Activated CD4-positive, alpha-beta memory T cell treated with anti-CD3 and anti-CD28 coated beads for 36 hours (primary cell): ENCODE results near the gene TULP1. TPM values are rescaled to one million over a fixed set of nuclear protein-coding genes. Genes with fewer than 3 reads are reported as not detected.

ENCODE experiments used
- CTCF ChIA-PET: fragments of 350-600 bp; sonication (Branson Sonifier 250); formaldehyde crosslinking; loops from one replicate; lab custom pipeline; 2021; ENCODE audit warnings: antibody characterized with exemption, inconsistent platforms; lab: Charles Lee
- POLR2A ChIA-PET: fragments of 350-600 bp; sonication (Branson Sonifier 250); formaldehyde crosslinking; loops from one replicate; lab custom pipeline; 2021; ENCODE audit warnings: antibody characterized with exemption; lab: Charles Lee
- DNase-seq: peaks from one replicate; pipeline ENCODE4 v3.0.0-alpha.2; 2020
- H3K27ac Mint-ChIP-seq: one replicate; pipeline ENCODE4 v1.8.0; 2021; ENCODE audit warnings: mixed read lengths
- H3K27me3 Mint-ChIP-seq: one replicate; pipeline ENCODE4 v1.8.0; 2021; ENCODE audit warnings: mixed read lengths
- H3K36me3 Mint-ChIP-seq: one replicate; pipeline ENCODE4 v1.8.0; 2021; ENCODE audit warnings: mixed read lengths
- H3K4me1 Mint-ChIP-seq: one replicate; pipeline ENCODE4 v1.8.0; 2021; ENCODE audit warnings: low read depth, mixed read lengths
- H3K4me3 Mint-ChIP-seq: one replicate; pipeline ENCODE4 v1.8.0; 2021; ENCODE audit warnings: mild to moderate bottlenecking, mixed read lengths
- H3K9me3 Mint-ChIP-seq: one replicate; pipeline ENCODE4 v1.8.0; 2021; ENCODE audit warnings: mixed read lengths
- intact Hi-C: fragments of 100-400 bp; cut with micrococcal nuclease; formaldehyde crosslinking; loops from one replicate; pipeline ENCODE4 v1.15.1; 2023
- total RNA-seq, 2 experiments: library from RNA; stranded (reverse); gene quantifications; one replicate each; pipeline ENCODE4 v1.2.3, GENCODE V29; 2021

TULP1 gene
- total RNA-seq, 2 experiments from 2014 or later, result not detected

DNA sequence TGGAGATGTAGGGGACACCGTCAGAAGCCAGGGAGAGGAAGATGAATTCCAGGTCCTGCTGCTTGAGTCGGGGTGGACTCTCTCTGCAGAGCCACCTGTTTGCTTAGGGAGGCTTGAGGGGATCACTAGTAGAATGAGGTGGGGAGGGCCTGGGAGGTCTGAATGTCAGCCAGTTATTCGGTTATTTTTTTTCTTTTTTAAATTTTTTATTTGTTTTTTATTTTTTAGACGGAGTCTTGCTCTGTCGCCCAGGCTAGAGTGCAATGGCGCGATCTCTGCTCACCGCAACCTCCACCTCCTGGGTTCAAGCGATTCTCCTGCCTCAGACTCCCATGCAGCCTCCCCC, 24.2 kb downstream of the TULP1 start:
- Mint-ChIP-seq H3K27ac (no peak overlapping the region), H3K4me3 (no peak overlapping the region), H3K9me3 (no peaks in the 10 kb centered on the region), H3K4me1 (peaks cover 5% of the 10 kb centered on the region), H3K36me3 (no peaks in the 10 kb centered on the region), H3K27me3 (no peaks in the 10 kb centered on the region)
- no peak for DNase-seq
- intact Hi-C loops, result no loop called here
- POLR2A ChIA-PET, result interaction anchor here (0.6 kb wide), 1 partner anchor 16 kb away, joined by 3 read pairs; no protein-coding TSS in a partner anchor
- CTCF ChIA-PET, result interaction anchor here (1.0 kb wide), 1 partner anchor 35 kb away, joined by 3 read pairs; no protein-coding TSS in a partner anchor

DNA sequence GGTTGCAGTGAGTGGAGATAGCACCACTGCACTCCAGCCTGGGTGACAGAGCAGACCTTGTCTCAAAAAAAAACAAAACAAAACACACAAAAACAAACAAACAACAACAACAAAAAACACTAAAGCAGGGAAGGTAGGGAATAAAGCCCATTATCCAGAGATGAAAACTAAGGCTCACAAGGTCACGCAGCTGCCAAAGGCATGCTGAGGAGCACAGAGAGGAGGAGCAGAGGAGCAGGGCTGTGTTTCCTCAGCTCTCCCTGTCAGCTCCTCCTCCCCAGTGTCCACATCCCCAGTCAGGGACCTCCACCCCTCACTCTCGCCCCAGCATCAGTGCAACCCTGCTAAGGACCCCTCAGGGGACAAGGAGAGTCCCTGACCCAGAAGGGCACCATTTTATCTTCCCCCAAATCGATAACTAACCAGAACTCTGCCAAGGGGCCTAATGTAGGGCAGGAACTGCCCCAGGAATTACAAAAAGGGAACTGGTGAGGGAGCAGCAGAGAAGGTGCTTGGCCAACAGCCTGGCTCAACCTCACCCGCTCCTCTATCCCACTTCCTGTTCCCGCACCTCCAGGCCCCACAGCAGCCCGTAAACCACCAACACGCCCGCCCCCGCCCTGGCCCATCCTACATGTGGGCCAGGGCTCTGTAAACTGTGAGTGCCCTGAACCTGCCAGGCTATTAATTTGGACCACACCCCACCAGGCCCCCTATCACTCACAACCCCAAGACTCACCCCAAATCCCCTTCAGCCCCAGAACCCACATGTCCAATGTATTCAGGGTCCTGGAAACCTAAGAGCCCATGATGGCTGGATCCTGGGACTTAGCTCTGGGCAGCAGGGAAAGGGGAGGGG, 24.8 kb downstream of the TULP1 start:
- CTCF ChIA-PET, result interaction anchor here (1.0 kb wide), 1 partner anchor 8 kb away, joined by 3 read pairs; no protein-coding TSS in a partner anchor
- POLR2A ChIA-PET, result interaction anchor here (0.6 kb wide), 1 partner anchor 15 kb away, joined by 3 read pairs; no protein-coding TSS in a partner anchor

DNA sequence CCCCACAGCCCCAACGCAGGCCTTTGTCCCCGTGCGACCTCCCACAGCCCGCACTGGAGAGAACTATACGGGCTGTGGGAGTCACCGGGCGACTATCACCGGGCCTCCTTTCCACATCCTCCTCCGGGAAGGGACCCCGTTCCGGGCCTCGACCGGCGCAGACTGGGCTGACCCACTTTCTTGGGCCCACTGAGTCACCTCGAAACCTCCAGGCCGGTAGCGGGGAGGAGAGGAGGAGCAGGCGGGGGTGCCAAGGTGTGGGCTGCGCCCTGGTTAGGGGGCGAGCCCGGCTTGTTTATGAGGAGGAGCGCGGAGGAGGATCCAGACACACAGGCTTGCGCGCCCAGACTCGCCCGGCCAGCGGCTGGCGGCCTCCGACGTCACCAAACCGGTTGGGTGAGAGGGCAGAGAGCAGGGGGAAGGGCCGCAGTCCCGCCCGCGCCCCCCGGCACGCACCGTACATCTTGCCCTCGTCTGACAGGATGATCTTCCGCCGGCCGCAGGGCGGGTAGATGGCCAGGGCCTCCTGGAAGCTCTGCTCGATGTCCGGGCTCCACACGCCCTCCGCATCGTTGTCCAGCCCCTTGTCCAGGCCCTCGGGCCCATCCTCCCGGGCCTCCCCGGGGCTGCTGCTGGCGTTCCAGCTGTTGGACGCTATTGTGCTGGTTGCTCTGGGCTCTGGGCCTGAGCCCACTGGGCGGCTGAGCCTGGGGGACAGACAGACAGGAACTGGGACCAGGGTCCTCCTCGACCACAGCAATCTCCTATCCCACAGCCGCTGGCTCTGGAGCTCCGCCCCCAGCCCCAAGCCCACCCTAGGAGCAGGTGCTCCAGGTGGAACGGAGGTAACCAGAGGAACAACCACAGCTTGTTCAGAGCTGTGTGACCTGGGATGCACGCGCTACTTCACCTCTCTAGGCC, 26.4 kb downstream of the TULP1 start:
- peaks cover 5% of the 10 kb centered on the region for H3K4me1 Mint-ChIP-seq
- H3K27ac Mint-ChIP-seq, result no peak overlapping the region
- no peaks in the 10 kb centered on the region for H3K9me3 Mint-ChIP-seq
- intact Hi-C loops, result no loop called here
- no peak for DNase-seq
- H3K4me3 Mint-ChIP-seq, result no peak overlapping the region
- no peaks in the 10 kb centered on the region for H3K27me3 Mint-ChIP-seq
- no peaks in the 10 kb centered on the region for H3K36me3 Mint-ChIP-seq
- ChIA-PET POLR2A (no interaction called here), CTCF (no interaction called here)

More for the DNA sequence above, 24.8 kb downstream of the TULP1 start:
- Mint-ChIP-seq H3K4me3 (no peak overlapping the region), H3K9me3 (no peaks in the 10 kb centered on the region), H3K27ac (no peak overlapping the region), H3K36me3 (no peaks in the 10 kb centered on the region), H3K27me3 (no peaks in the 10 kb centered on the region), H3K4me1 (peaks cover 5% of the 10 kb centered on the region)
- intact Hi-C loops, result no loop called here
- DNase-seq, result no peak

DNA sequence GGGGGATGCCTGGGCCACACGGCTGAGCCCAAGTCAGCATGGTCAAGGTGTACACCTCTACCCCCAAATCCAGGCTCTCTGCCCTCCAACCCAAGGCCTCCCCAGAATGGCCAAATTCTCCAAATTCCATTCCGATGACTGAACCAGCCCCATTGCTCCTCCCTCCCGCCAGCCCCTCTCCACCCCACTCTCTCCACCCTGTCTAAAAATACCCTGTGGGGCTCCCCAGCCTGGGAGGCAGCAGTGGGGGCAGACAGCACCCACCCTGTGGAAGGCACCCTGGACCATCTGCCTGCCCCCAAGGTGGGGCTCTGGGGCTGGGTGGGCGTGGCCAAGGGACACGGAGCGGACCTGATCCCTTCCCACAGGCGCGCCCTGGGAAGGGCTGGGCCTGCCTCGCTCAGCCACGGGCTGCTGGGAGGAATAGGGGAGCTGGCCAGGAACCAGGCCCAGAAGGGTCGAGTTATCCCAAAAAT, 27.3 kb downstream of the TULP1 start:
- no peaks in the 10 kb centered on the region for H3K36me3 Mint-ChIP-seq
- POLR2A ChIA-PET, result no interaction called here
- CTCF ChIA-PET, result no interaction called here

DNA sequence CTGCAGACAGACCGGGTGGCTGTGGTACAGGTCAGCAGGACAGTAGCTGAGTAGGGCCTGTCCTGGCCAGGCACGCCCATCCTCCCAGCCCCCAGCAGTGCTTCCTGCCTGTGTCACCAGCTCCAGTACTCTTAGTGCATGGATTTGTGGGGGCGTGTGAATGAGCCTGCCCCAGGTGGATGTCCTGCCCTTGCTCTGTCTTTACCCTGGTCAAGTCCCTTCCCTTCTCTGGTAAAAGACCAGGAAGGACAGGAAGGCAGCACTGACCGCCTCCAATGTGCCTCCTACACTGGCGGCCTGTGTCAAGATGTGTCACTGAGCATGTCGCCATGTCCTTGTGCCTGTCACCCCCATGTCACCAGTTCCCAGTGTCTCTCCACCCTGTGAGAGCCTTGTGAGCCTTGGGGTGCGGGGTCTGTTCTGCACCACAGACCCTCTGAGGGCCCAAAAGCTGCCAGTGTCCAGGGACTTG, 27.7 kb downstream of the TULP1 start:
- DNase-seq, result no peak
- Mint-ChIP-seq H3K4me1 (peaks cover 5% of the 10 kb centered on the region), H3K27me3 (no peaks in the 10 kb centered on the region), H3K4me3 (no peak overlapping the region), H3K9me3 (no peaks in the 10 kb centered on the region), H3K27ac (no peak overlapping the region), H3K36me3 (no peaks in the 10 kb centered on the region)
- ChIA-PET POLR2A (no interaction called here), CTCF (no interaction called here)
- intact Hi-C loops, result no loop called here

More for the DNA sequence above, 27.3 kb downstream of the TULP1 start:
- peaks cover 5% of the 10 kb centered on the region for H3K4me1 Mint-ChIP-seq
- no peak for DNase-seq
- no peak overlapping the region for H3K4me3 Mint-ChIP-seq
- no peaks in the 10 kb centered on the region for H3K9me3 Mint-ChIP-seq
- no peak overlapping the region for H3K27ac Mint-ChIP-seq
- H3K27me3 Mint-ChIP-seq, result no peaks in the 10 kb centered on the region
- intact Hi-C loops, result no loop called here

DNA sequence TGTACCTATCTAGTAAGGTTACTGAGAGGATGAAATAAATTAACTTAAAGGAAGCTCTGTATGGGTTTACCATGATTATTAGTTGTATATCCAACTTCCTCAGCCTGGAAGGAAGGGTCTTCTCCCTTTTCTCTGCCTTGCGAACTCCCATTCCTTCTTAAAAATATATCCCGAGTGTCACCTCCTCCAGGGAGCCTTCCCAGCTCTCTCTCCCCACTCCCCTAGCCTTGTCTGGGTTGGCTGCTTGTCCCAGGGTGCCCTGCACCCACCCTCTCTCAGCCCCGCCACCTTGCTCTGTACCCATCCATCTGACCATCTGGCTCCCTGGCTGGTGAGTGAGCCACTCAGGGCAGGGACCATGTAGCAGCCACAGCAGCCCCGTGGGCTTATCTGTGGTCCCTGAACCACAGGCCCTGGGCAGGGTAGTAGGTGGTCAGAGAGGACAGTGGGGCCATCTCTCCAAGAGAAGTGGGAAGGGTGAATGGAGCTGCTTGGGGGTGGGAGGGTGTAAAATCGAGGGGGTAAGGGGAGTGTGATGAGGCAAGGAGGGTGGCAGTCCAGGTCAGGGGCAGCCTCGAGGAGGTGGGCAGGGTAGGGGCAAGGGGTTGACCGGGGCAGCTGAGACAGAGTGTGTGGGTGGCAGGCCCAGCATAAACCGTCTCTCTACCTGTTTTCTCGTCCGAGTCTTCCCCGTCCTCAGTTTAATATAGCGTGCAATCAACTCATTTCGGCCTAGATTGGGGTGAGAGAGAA, 28.6 kb downstream of the TULP1 start:
- no peaks in the 10 kb centered on the region for H3K27me3 Mint-ChIP-seq
- ChIA-PET CTCF (no interaction called here), POLR2A (interaction anchor here (0.5 to 2.7 kb wide), 2 partner anchors 11 to 143 kb away, joined by 4 to 10 read pairs; no protein-coding TSS in a partner anchor)
- H3K4me3 Mint-ChIP-seq, result no peak overlapping the region
- intact Hi-C loops, result no loop called here
- no peak overlapping the region for H3K27ac Mint-ChIP-seq
- no peak for DNase-seq
- no peaks in the 10 kb centered on the region for H3K9me3 Mint-ChIP-seq
- peaks cover 5% of the 10 kb centered on the region for H3K4me1 Mint-ChIP-seq
- H3K36me3 Mint-ChIP-seq, result no peaks in the 10 kb centered on the region

DNA sequence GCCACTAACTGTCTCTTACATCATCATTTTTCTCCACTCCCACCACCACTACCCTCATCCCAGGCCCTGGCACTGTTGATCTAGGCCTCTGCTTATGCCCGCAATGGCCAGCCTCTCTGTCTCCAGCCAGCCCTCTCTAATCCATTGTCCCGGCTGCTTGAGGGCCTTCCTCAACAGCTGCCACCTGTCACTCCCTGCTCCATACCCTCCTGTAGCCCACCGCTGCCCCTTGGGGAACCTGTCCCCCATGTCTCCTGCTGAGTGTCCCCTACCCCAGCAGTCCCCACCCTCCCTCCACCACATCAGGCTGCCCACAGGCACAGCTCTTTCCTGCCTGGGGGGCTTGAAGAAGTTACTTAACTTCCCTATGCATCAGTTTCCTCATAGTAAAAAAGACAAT, 29.2 kb downstream of the TULP1 start:
- POLR2A ChIA-PET, result interaction anchor here (2.7 kb wide), 1 partner anchor 10 kb away, joined by 10 read pairs; no protein-coding TSS in a partner anchor
- DNase-seq, result no peak
- CTCF ChIA-PET, result no interaction called here
- Mint-ChIP-seq H3K36me3 (no peaks in the 10 kb centered on the region), H3K27ac (no peak overlapping the region), H3K27me3 (no peaks in the 10 kb centered on the region), H3K4me3 (no peak overlapping the region), H3K9me3 (no peaks in the 10 kb centered on the region), H3K4me1 (peaks cover 5% of the 10 kb centered on the region)
- intact Hi-C loops, result no loop called here

DNA sequence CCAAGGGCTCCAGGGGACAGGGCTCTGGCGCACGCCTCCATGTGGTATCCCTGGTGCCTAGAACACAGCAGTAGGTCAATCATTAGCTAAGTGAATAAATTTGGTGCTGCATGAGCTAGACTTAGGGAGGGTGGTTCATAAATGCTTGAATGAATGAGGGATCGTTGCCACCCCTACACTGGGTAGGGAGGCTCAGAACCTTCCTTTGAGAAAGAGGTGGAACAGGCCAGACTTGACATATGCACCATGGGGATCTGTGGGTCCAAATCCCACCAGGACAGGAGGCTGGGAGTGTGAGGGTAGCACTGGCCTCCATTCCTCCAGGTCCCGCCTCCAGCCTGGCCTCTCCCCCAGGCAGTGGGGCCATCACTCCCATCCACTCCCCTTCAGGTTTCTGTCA, 29.6 kb downstream of the TULP1 start:
- DNase-seq, result no peak
- H3K9me3 Mint-ChIP-seq, result no peaks in the 10 kb centered on the region
- intact Hi-C loops, result no loop called here
- no peaks in the 10 kb centered on the region for H3K27me3 Mint-ChIP-seq
- H3K27ac Mint-ChIP-seq, result no peak overlapping the region
- H3K36me3 Mint-ChIP-seq, result no peaks in the 10 kb centered on the region
- H3K4me3 Mint-ChIP-seq, result no peak overlapping the region
- ChIA-PET POLR2A (interaction anchor here (0.9 to 2.7 kb wide), 2 partner anchors 10 to 15 kb away, joined by 4 to 10 read pairs; partner anchors contain the start of gene RPL10A), CTCF (no interaction called here)
- H3K4me1 Mint-ChIP-seq, result peaks cover 4% of the 10 kb centered on the region

DNA sequence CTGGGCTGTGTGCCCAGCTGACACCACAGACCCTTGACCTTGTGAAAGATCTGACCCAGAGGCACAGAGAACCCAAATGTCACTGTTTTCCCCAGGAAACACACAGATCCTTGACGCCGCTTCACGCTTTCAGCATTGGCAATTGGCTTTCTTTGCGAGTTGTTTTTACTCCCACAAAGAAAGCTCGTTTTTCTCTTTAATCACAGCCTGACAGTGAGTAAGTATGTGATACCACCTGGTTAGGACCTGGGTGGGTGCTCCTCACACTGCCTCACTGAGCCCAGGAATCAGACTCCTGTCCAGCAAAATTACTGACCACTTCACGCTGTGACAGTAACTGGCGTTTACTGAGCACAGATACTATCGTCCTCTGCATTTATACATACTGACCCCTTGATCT, 31.5 kb downstream of the TULP1 start:
- Mint-ChIP-seq H3K27ac (no peak overlapping the region), H3K36me3 (no peaks in the 10 kb centered on the region), H3K9me3 (no peaks in the 10 kb centered on the region), H3K27me3 (no peaks in the 10 kb centered on the region), H3K4me1 (no peaks in the 10 kb centered on the region), H3K4me3 (no peak overlapping the region)
- intact Hi-C loops, result no loop called here
- DNase-seq, result no peak
- CTCF ChIA-PET, result interaction anchor here (1.1 to 1.3 kb wide), 3 partner anchors 13 to 256 kb away, joined by 3 to 4 read pairs (median 4); partner anchors contain the start of genes ARMC12 and RPL10A
- POLR2A ChIA-PET, result interaction anchor here (2.7 kb wide), 1 partner anchor 8 kb away, joined by 10 read pairs; no protein-coding TSS in a partner anchor

DNA sequence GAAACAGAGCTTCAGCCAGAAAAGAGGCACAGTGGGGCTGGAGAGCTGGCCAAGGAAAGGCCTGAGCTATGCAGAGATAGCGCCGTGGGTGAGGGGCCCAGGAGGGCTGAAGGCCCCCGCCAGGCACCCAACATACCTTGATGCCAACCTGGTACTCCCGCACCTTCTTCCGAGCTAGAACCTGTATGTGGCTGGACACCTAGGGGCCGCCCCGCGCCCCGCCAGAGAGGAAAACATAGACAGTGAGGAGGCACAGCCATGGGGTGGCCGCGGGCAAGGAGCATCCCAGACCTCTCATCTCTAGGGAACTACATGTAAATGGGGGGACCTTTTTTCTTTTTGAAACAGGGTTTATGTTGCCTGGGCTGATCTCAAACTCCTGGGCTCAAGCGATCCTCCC, 32.5 kb downstream of the TULP1 start:
- CTCF ChIA-PET, result interaction anchor here (1.2 to 1.3 kb wide), 3 partner anchors 12 to 257 kb away, joined by 3 to 4 read pairs (median 3); partner anchors contain the start of genes ARMC12 and RPL10A
- Mint-ChIP-seq H3K27ac (no peak overlapping the region), H3K4me1 (no peaks in the 10 kb centered on the region), H3K27me3 (no peaks in the 10 kb centered on the region), H3K9me3 (no peaks in the 10 kb centered on the region), H3K36me3 (no peaks in the 10 kb centered on the region), H3K4me3 (no peak overlapping the region)
- DNase-seq, result no peak
- intact Hi-C loops, result no loop called here
- POLR2A ChIA-PET, result no interaction called here

DNA sequence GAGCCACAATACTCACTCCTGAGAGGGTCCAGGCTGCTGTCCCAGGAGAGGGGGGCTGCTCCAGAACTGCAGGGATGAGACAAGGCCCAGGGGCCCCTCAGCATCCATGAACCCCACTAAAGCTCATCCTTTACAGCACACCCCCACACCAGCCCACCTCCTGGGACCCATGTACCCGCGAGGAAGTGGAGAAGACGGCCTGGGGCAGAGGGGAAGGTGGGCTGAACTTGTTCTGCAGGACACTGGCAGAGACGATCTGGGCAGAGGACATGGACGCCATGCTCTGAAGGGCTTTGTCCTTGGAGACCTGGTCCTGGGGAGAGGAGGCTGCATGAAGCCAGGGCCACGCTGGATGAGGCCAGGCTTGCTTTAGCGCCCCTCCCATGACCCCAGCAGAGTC, 34.4 kb downstream of the TULP1 start:
- Mint-ChIP-seq H3K4me1 (no peaks in the 10 kb centered on the region), H3K36me3 (peaks cover 2% of the 10 kb centered on the region), H3K27ac (no peak overlapping the region), H3K4me3 (no peak overlapping the region), H3K27me3 (no peaks in the 10 kb centered on the region), H3K9me3 (no peaks in the 10 kb centered on the region)
- no peak for DNase-seq
- ChIA-PET CTCF (interaction anchor here (0.6 to 0.7 kb wide), 2 partner anchors 10 to 46 kb away, joined by 3 read pairs; partner anchors contain the start of gene RPL10A), POLR2A (no interaction called here)
- intact Hi-C loops, result no loop called here
